Measurements from ENCODE around the gene IDUA.

Gene IDUA

GRCh38 chr4:1003271-1004070 lies 16.6 kb downstream of the IDUA start:
- peaks cover 9% of the 10 kb centered on the region for H3K9me3 Mint-ChIP-seq
- H3K36me3 Mint-ChIP-seq (ENCODE audit: low read depth), result no peaks in the 10 kb centered on the region
- no peak overlapping the region for H3K27ac Mint-ChIP-seq
- peaks cover 90% of the 10 kb centered on the region for H3K27me3 Mint-ChIP-seq
- intact Hi-C loops (cut with micrococcal nuclease), result no loop called here
- H3K4me1 Mint-ChIP-seq (ENCODE audit: low read depth), result peaks cover 14% of the 10 kb centered on the region
- H3K4me3 Mint-ChIP-seq, result no peak overlapping the region

- Mint-ChIP-seq H3K4me3 (no peak overlapping the region), H3K9me3 (peaks cover 9% of the 10 kb centered on the region), H3K4me1 (ENCODE audit: low read depth) (peaks cover 20% of the 10 kb centered on the region), H3K27me3 (peaks cover 90% of the 10 kb centered on the region), H3K27ac (no peak overlapping the region), H3K36me3 (ENCODE audit: low read depth) (no peaks in the 10 kb centered on the region)
- intact Hi-C loops (cut with micrococcal nuclease), result no loop called here
Measured at GRCh38 chr4:1004071-1004418, 17.2 kb downstream of the IDUA start.

GRCh38 chr4:1004557-1005485 lies 18.0 kb downstream of the IDUA start:
- intact Hi-C loops (cut with micrococcal nuclease), result no loop called here
- Mint-ChIP-seq H3K36me3 (ENCODE audit: low read depth) (no peaks in the 10 kb centered on the region), H3K27ac (no peak overlapping the region), H3K27me3 (peaks cover 86% of the 10 kb centered on the region), H3K4me1 (ENCODE audit: low read depth) (peaks cover 23% of the 10 kb centered on the region), H3K4me3 (no peak overlapping the region), H3K9me3 (peaks cover 9% of the 10 kb centered on the region)

- Mint-ChIP-seq H3K36me3 (ENCODE audit: low read depth) (no peaks in the 10 kb centered on the region), H3K9me3 (peaks cover 9% of the 10 kb centered on the region), H3K4me1 (ENCODE audit: low read depth) (peaks cover 29% of the 10 kb centered on the region), H3K4me3 (no peak overlapping the region), H3K27me3 (peaks cover 66% of the 10 kb centered on the region), H3K27ac (no peak overlapping the region)
- intact Hi-C loops (cut with micrococcal nuclease), result no loop called here
Measured at GRCh38 chr4:1006856-1007255, 20.0 kb downstream of the IDUA start.

- H3K27ac Mint-ChIP-seq, result peak overlapping the region; percentile 6
- H3K4me1 Mint-ChIP-seq (ENCODE audit: low read depth), result peaks cover 30% of the 10 kb centered on the region
- intact Hi-C loops (cut with micrococcal nuclease), result no loop called here
- peaks cover 5% of the 10 kb centered on the region for H3K36me3 Mint-ChIP-seq (ENCODE audit: low read depth)
- H3K27me3 Mint-ChIP-seq, result peaks cover 55% of the 10 kb centered on the region
- peaks cover 9% of the 10 kb centered on the region for H3K9me3 Mint-ChIP-seq
- H3K4me3 Mint-ChIP-seq, result peak overlapping the region; percentile 63
Measured at GRCh38 chr4:1008840-1009541, 22.1 kb downstream of the IDUA start.

- H3K27me3 Mint-ChIP-seq, result peaks cover 47% of the 10 kb centered on the region
- peak overlapping the region; percentile 81 for H3K4me3 Mint-ChIP-seq
- peaks cover 9% of the 10 kb centered on the region for H3K9me3 Mint-ChIP-seq
- intact Hi-C loops (cut with micrococcal nuclease), result loop anchor here (10.0 kb wide), 1 partner anchor 235 kb away; the partner anchor contains the start of gene CTBP1
- peak overlapping the region; percentile 75 for H3K27ac Mint-ChIP-seq
- H3K4me1 Mint-ChIP-seq (ENCODE audit: low read depth), result peaks cover 37% of the 10 kb centered on the region
- peaks cover 5% of the 10 kb centered on the region for H3K36me3 Mint-ChIP-seq (ENCODE audit: low read depth)
Measured at GRCh38 chr4:1009542-1010394, 22.9 kb downstream of the IDUA start.

- Mint-ChIP-seq H3K36me3 (ENCODE audit: low read depth) (peaks cover 5% of the 10 kb centered on the region), H3K4me3 (peak overlapping the region; percentile 81), H3K27ac (peak overlapping the region; percentile 75), H3K27me3 (peaks cover 41% of the 10 kb centered on the region), H3K9me3 (peaks cover 9% of the 10 kb centered on the region), H3K4me1 (ENCODE audit: low read depth) (peaks cover 37% of the 10 kb centered on the region)
- intact Hi-C loops (cut with micrococcal nuclease), result loop anchor here (10.0 kb wide), 1 partner anchor 234 kb away; the partner anchor contains the start of gene CTBP1
Measured at GRCh38 chr4:1010395-1011021, 23.7 kb downstream of the IDUA start.

- intact Hi-C loops (cut with micrococcal nuclease), result loop anchor here (10.0 kb wide), 1 partner anchor 234 kb away; the partner anchor contains the start of gene CTBP1
- H3K4me3 Mint-ChIP-seq, result peak within 1 kb of the TSS; percentile 81
- peaks cover 5% of the 10 kb centered on the region for H3K36me3 Mint-ChIP-seq (ENCODE audit: low read depth)
Measured at GRCh38 chr4:1011022-1011665, 24.3 kb downstream of the IDUA start, which contains the start of gene FGFRL1. TSS of gene FGFRL1 (plus strand) at chr4:1011626. CDS start at chr4:1012486, 860 bp downstream.

GRCh38 chr4:1011666-1012033 lies 24.8 kb downstream of the IDUA start:
- Mint-ChIP-seq H3K27ac (no peak overlapping the region), H3K27me3 (peaks cover 30% of the 10 kb centered on the region), H3K36me3 (ENCODE audit: low read depth) (peaks cover 5% of the 10 kb centered on the region), H3K9me3 (peaks cover 7% of the 10 kb centered on the region), H3K4me3 (no peak overlapping the region), H3K4me1 (ENCODE audit: low read depth) (peaks cover 37% of the 10 kb centered on the region)
- intact Hi-C loops (cut with micrococcal nuclease), result loop anchor here (10.0 kb wide), 1 partner anchor 233 kb away; the partner anchor contains the start of gene CTBP1

More at GRCh38 chr4:1011022-1011665, 24.3 kb downstream of the IDUA start, which contains the start of gene FGFRL1:
- Mint-ChIP-seq H3K9me3 (peaks cover 9% of the 10 kb centered on the region), H3K27ac (peak within 1 kb of the TSS; percentile 75), H3K4me1 (ENCODE audit: low read depth) (peaks cover 37% of the 10 kb centered on the region), H3K27me3 (peaks cover 35% of the 10 kb centered on the region)

GRCh38 chr4:1012034-1012739 lies 25.3 kb downstream of the IDUA start:
- peaks cover 24% of the 10 kb centered on the region for H3K27me3 Mint-ChIP-seq
- no peak overlapping the region for H3K27ac Mint-ChIP-seq
- peaks cover 37% of the 10 kb centered on the region for H3K4me1 Mint-ChIP-seq (ENCODE audit: low read depth)
- H3K4me3 Mint-ChIP-seq, result peak overlapping the region; percentile 53
- peaks cover 5% of the 10 kb centered on the region for H3K36me3 Mint-ChIP-seq (ENCODE audit: low read depth)
- peaks cover 1% of the 10 kb centered on the region for H3K9me3 Mint-ChIP-seq
- intact Hi-C loops (cut with micrococcal nuclease), result loop anchor here (10.0 kb wide), 1 partner anchor 233 kb away; the partner anchor contains the start of gene CTBP1

- Mint-ChIP-seq H3K27me3 (peaks cover 13% of the 10 kb centered on the region), H3K4me1 (ENCODE audit: low read depth) (peaks cover 32% of the 10 kb centered on the region), H3K36me3 (ENCODE audit: low read depth) (peaks cover 5% of the 10 kb centered on the region), H3K4me3 (no peak overlapping the region), H3K9me3 (no peaks in the 10 kb centered on the region), H3K27ac (no peak overlapping the region)
- intact Hi-C loops (cut with micrococcal nuclease), result loop anchor here (10.0 kb wide), 1 partner anchor 231 kb away; the partner anchor contains the start of gene CTBP1
Measured at GRCh38 chr4:1013225-1014073, 26.6 kb downstream of the IDUA start.
